ENCODE results near the gene REPS1.
"Not testable (repeated sequence)": the region's sequence is repeated elsewhere in the genome, so short reads cannot be mapped to it uniquely, and the experiment has no call there.

The REPS1 gene, protein sequence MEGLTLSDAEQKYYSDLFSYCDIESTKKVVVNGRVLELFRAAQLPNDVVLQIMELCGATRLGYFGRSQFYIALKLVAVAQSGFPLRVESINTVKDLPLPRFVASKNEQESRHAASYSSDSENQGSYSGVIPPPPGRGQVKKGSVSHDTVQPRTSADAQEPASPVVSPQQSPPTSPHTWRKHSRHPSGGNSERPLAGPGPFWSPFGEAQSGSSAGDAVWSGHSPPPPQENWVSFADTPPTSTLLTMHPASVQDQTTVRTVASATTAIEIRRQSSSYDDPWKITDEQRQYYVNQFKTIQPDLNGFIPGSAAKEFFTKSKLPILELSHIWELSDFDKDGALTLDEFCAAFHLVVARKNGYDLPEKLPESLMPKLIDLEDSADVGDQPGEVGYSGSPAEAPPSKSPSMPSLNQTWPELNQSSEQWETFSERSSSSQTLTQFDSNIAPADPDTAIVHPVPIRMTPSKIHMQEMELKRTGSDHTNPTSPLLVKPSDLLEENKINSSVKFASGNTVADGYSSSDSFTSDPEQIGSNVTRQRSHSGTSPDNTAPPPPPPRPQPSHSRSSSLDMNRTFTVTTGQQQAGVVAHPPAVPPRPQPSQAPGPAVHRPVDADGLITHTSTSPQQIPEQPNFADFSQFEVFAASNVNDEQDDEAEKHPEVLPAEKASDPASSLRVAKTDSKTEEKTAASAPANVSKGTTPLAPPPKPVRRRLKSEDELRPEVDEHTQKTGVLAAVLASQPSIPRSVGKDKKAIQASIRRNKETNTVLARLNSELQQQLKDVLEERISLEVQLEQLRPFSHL

DNA sequence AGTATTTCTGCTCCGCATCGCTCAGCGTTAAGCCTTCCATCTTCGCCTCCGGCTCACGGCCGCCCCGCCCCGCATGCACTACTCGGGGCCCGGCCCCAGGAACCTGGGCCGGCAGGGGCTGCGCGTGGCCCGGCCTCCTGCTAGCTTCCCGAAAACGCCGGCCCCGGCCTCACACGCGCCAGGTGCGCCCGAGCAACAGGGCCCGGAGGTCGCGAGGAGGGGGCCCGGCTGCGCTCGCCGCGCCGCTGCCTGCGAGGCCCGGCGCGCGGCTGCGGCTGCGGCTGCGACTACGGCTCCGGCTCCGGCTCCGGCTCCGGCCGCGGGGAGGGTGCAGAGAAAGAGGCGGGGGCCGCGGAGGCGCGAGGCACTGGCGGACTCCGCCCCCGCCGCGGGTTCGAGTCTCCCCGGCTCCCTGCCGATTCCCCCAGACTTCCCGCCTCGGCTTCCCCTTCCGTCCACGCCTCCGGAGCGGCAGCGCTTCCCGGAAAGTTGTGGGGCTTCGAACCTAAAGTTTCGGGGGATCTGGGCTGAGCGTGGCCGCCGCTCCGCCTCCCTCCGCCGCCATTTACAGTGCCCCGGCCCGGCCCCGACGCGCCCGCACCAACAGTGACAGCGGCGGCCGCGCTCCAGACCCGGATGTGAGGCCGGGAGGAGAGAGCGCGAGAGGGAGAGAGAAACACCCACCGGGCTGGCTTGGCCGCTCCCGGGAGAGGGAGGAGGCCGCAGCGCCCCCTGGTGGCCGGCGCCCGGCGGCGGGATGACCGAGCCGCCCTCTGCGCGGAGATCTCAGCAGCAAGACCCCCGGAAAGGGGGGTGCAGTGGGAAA lies at the start of gene REPS1:
Gene REPS1 (minus strand): TSS at position 611 of the 826 bp plus-strand sequence. CDS start 571 bp downstream, at position 40.
- peak; percentile 98 for DNase-seq

- DNase-seq, result no peak
These were observed 49.4 kb upstream of the REPS1 start for GRCh38 chr6:139037490-139037889.

- no peak for DNase-seq
These were observed 42.3 kb upstream of the REPS1 start for GRCh38 chr6:139030228-139030963.

DNA sequence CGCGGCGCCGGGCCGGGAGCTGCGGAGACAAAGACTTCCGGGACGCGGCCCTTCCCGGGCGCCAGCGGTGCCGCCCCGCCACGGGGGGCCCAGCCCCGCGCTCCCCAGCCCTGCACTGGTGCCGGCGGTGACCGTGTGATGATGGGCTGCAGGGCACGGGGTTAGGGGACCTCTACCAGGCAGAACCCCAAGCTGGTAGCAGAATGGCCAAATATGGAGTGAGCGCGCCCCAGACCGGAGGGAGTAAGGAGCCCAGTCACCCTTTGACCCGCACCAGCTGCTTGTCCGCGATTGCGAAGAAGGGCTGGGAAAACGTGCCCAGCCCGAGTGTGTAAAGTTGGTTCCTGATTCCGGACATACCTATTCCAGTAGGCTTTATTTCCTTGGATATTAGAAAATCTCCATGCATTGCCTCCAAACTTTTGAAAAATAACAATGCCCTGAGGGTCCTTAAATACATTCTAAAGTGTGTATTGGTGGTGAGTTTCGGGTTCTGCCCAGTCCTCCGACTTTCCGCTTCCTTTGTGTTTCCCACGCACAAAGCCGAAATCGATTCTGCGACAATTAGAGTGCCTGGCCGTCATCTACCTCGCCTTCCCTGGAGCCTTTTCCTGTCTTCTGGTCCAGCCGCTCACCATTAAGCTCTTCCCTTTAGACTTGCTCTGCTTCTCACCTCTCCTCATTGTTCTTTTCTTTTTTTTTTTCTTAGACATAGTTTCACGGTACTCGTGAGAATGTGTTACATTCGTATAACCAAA lies 41.6 kb upstream of the REPS1 start:
- DNase-seq, result peak; percentile 59

DNA sequence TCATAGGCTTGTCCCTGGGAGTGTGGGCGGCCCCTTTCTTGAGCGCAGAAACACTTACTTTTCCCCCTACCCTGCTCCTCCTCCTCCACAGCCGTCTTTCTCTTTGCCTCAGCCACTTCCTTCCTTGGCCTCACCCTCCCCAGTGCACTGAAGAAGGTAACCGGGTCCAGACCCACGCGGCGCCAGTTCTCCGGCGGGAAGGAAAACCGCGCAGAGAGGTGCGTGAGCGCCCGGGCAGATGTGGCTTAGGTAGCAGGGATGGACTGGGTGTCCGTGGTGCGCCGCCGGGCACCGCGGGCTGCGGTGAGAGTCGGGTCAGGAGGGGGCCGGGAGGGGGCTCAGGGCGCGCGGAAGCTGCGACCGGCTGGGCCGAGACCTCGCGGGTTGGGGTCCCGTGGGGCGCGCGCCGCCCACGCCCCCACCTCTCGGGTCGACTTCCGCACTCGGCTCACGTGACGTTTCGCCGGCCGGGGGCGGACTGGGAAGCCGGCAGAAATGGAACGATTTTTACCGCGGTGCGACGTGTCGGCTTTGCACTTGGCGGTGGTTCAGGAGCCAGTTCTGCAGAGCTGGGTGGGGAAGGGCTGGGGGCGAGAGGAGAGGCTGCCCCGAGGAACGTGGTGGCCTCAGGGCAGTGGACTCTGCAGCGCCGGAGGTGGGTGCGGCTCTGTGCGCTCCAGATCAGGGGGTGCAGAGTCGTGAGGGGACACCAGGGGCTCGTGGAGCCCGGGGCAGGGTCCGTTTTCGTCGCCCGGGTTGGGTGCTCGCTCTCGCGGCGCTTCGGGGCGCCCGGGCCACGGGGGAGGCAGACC lies 40.8 kb upstream of the REPS1 start, which contains the start of gene ABRACL:
Gene ABRACL (plus strand): TSS at position 88 of the 812 bp plus-strand sequence. CDS start 5,416 bp downstream, outside the sequence.
- peak; percentile 90 for DNase-seq

GRCh38 chr6:139028215-139028657 lies 40.2 kb upstream of the REPS1 start:
- DNase-seq, result no peak

GRCh38 chr6:139027620-139028182 lies 39.6 kb upstream of the REPS1 start:
- DNase-seq, result peak; percentile 72

DNA sequence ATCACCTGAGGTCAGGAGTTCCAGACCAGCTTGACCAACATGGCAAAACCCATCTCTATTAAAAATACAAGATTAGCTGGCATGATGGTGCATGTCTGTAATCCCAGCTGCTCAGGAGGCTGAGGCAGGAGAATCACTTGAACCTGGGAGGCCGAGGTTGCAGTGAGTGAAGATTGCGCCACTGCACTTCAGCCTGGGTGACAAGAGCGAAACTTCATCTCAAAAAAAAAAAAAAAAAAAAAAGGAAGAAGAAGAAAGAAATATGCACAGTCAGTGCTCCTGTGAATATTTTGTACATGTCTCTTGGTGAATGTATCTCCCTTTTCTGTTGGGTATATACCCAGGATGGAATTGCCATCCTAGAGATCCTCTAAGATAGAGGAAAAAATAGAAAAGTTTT lies 37.4 kb upstream of the REPS1 start:
- DNase-seq, result not testable (repeated sequence)

DNA sequence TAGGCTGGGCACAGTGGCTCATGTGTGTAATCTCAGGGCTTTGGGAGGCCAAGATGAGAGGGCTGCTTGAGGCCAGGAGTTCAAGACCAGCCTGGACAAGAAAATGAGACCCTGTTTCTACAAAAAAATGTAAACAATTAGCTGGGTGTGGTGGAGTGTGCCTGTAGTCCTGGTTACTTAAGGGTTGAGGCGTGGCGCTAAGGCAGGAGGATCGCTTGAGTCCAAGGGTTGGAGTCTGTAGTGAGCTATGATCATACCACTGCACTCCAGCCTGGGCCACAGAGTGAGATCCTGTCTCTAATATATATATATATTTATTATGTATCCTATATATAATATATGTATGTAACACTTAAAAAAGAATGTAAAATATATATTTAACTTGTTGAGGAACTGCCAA lies 32.6 kb upstream of the REPS1 start:
- no peak for DNase-seq

- DNase-seq, result no peak
These were observed 31.7 kb upstream of the REPS1 start for GRCh38 chr6:139019722-139020121.

DNA sequence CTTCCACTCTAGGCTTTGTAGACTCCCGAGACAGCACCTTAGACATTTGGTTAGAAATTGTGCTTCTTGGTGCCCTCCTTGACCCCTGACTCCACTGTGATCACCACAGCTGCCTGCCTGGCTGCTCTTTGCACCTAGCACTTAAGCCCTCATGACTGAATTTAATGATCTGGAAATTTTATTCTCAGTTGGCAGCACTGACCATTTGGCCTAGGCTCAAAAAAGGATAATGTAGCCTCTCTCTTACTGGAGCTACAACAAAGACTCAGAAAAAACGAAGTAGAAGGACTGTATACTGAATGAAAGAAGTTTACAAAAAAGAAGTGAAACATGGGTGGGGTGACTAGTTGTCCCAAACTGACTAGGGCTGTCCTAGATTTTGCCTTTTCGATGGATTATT lies 29.2 kb upstream of the REPS1 start:
- no peak for DNase-seq

DNA sequence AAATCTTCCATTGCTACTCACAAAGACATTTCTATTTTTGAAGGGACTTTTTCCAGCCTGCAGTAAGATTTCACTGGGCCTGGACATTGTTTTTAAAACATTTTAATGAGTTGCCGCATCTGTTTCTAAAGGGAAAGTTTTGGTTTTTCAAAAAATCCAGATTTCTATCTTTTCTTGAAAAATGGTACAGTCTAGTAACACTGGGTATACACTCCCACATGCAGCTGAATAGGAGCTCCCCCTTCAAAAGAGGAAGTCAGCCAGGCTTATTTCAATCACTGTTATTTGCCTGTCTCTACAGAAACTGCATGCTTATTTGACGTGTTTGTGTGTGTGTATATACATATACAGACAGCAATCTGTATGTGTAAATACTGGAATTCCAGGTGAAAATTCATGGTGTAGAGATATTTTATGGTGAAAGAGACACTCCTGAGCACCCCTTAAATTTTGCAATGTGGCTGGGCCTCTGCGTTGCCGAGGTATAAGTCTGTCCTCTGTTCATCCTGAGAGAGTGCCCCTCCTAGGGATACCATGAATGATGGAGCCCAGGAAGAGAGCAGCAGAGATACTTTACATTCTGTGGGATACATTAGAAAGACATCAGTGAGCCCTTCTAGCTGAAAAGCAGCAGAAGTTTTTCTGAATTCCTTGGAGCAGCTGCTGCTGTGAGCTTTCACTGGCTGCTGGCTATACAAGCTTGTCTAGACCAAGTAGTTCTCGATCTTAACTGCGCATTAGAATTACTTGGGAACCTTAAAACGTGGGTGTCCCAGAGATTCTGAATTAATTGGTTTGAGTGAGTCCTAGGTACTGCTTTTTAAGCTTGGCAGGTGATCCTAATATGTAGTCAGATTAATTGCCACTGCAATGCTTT lies 28.5 kb upstream of the REPS1 start:
- DNase-seq, result no peak

GRCh38 chr6:139014945-139015344 lies 26.9 kb upstream of the REPS1 start:
- no peak for DNase-seq

- DNase-seq, result no peak
These were observed 25.2 kb upstream of the REPS1 start for GRCh38 chr6:139013185-139013800.

GRCh38 chr6:139011980-139012379 lies 23.9 kb upstream of the REPS1 start:
- DNase-seq, result no peak

GRCh38 chr6:139010674-139011073 lies 22.6 kb upstream of the REPS1 start:
- no peak for DNase-seq

- no peak for DNase-seq
These were observed 20.1 kb upstream of the REPS1 start for GRCh38 chr6:139008117-139008516.

GRCh38 chr6:139007428-139007827 lies 19.4 kb upstream of the REPS1 start:
- no peak for DNase-seq

DNA sequence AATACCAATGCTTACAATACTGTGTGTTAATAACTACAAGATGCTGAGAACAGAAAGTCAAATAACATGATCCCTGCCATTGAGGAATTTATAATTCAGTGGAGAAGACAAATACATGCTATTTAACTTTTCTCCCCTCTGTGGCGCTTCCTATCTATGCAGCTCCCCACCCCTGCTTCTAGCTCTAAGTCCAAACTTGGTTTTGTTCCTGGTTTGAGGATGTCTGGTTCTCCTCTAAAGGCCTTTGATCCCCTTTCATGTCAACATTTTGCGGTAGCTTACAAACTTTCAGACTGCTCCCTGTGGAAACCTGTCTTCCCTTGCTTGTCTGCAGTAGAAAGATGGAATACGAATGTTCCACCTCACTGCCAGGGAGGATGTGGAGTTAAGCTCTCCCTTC lies 18.4 kb upstream of the REPS1 start:
- no peak for DNase-seq

Measured in activated CD8-positive, alpha-beta memory T cell treated with anti-CD3 and anti-CD28 coated beads for 24 hours (primary cell).